Cardiac muscle cell (in vitro differentiated cells and primary cell): ENCODE measurements around the gene ATP23. TPM values are rescaled to one million over a fixed set of nuclear protein-coding genes. Genes with fewer than 3 reads are reported as not detected.

Experiments
- DNase-seq, 2 donors: peaks; one replicate each; pipeline versions ENCODE4 v3.0.0 to v3.0.0-alpha.2; 2010 to 2017; ENCODE audit warnings: low read depth in 1 of 2, low spot score in 1 of 2
- H3K27ac ChIP-seq: fragments of 200-600 bp; sonication (generic); 2 replicates; pipeline ENCODE4 v1.5.1; 2016
- H3K27me3 ChIP-seq: fragments of 200-600 bp; sonication (generic); 2 replicates; pipeline ENCODE4 v1.6.0; 2016; ENCODE audit warnings: control low read depth
- H3K36me3 ChIP-seq: fragments of 200-600 bp; sonication (generic); 2 replicates; pipeline ENCODE4 v1.5.1; 2016; ENCODE audit warnings: control low read depth
- H3K4me1 ChIP-seq: fragments of 200-600 bp; sonication (generic); 2 replicates; pipeline ENCODE4 v1.8.1; 2017; ENCODE audit warnings: low read depth, mild to moderate bottlenecking, mixed run types
- H3K4me3 ChIP-seq: fragments of 200-600 bp; sonication (generic); 2 replicates; pipeline ENCODE4 v1.5.1; 2016; ENCODE audit warnings: mild to moderate bottlenecking
- H3K9me3 ChIP-seq: fragments of 200-600 bp; sonication (generic); 2 replicates; pipeline ENCODE4 v1.5.1; 2017; ENCODE audit warnings: low read depth, mild to moderate bottlenecking, control low read depth
- polyA plus RNA-seq: library from polyadenylated mRNA; unstranded; fragments of >200 nt; fragmentation: Nextera tagmentation; extraction: Ambion mirVana; gene quantifications from 2 replicates; pipeline ENCODE4 v1.2.1, GENCODE V29; 2016
- total RNA-seq: library from RNA; depleted of rRNA; stranded (reverse); fragments of >200 nt; gene quantifications from 2 replicates; pipeline ENCODE4 v1.2.3, GENCODE V29; 2016
- TF ChIP-seq, protein P1 (sequence below): IDR thresholded peaks from 2 replicates; pipeline ENCODE4 v1.5.1; 2012; ENCODE audit warnings: low read depth, mild to moderate bottlenecking, low read length

Gene ATP23
- total and polyA plus RNA-seq, 2 experiments from 2014 or later = 9.2 to 11.4 TPM

DNA sequence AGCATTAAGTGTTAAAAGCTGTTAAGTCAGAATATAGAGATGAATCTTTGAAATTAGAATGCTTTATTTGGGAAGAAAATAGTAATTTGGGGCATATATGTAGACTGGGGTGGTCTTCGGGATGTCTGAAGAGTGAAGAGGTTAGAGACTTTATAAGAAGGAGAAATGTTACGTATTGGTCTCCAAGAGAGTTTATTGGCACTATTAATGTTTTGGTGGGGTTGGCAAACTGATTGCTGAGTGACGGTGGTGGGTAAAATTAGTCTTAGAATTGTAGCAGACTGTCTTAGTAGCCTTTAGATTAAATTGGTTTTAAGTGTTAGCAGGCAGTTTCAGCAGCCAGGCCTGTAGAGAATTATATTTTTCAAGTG is 4.9 kb upstream of the ATP23 start:
- no peaks in the 10 kb centered on the region for H3K36me3 ChIP-seq
- H3K4me1 ChIP-seq = peaks cover 4% of the 10 kb centered on the region
- H3K27me3 ChIP-seq = peaks cover 13% of the 10 kb centered on the region
- DNase-seq = no peak
- no peaks in the 10 kb centered on the region for H3K9me3 ChIP-seq
- peak overlapping the region; percentile 46 for H3K27ac ChIP-seq
- TF ChIP-seq, protein P1, sequence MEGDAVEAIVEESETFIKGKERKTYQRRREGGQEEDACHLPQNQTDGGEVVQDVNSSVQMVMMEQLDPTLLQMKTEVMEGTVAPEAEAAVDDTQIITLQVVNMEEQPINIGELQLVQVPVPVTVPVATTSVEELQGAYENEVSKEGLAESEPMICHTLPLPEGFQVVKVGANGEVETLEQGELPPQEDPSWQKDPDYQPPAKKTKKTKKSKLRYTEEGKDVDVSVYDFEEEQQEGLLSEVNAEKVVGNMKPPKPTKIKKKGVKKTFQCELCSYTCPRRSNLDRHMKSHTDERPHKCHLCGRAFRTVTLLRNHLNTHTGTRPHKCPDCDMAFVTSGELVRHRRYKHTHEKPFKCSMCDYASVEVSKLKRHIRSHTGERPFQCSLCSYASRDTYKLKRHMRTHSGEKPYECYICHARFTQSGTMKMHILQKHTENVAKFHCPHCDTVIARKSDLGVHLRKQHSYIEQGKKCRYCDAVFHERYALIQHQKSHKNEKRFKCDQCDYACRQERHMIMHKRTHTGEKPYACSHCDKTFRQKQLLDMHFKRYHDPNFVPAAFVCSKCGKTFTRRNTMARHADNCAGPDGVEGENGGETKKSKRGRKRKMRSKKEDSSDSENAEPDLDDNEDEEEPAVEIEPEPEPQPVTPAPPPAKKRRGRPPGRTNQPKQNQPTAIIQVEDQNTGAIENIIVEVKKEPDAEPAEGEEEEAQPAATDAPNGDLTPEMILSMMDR = no peak
- H3K4me3 ChIP-seq = peak overlapping the region; percentile 62

DNA sequence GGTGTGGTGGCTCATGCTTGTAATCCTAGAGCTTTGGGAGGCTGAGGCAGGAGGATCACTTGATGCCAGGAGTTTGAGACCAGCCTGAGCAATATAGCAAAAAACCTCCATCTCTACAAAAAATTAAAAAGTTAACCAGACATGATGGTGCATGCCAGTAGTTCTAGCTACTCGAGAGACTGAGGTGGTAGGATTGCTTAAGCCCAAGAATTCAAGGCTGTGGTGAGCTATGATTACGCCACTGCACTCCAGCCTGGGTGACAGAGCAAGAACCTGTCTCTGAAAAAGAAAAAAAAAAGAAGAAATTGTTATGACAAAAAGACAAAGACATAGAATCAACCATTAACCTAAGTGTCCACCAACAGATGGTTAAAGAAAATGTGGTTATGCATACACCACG is 2.1 kb upstream of the ATP23 start:
- Histone ChIP-seq H3K4me1 (peaks cover 4% of the 10 kb centered on the region), H3K27me3 (peaks cover 13% of the 10 kb centered on the region), H3K4me3 (no peak overlapping the region), H3K9me3 (no peaks in the 10 kb centered on the region), H3K27ac (no peak overlapping the region), H3K36me3 (no peaks in the 10 kb centered on the region)
- DNase-seq = peak in 1 of 2 donors; percentile 21
- TF ChIP-seq, protein P1 = no peak

DNA sequence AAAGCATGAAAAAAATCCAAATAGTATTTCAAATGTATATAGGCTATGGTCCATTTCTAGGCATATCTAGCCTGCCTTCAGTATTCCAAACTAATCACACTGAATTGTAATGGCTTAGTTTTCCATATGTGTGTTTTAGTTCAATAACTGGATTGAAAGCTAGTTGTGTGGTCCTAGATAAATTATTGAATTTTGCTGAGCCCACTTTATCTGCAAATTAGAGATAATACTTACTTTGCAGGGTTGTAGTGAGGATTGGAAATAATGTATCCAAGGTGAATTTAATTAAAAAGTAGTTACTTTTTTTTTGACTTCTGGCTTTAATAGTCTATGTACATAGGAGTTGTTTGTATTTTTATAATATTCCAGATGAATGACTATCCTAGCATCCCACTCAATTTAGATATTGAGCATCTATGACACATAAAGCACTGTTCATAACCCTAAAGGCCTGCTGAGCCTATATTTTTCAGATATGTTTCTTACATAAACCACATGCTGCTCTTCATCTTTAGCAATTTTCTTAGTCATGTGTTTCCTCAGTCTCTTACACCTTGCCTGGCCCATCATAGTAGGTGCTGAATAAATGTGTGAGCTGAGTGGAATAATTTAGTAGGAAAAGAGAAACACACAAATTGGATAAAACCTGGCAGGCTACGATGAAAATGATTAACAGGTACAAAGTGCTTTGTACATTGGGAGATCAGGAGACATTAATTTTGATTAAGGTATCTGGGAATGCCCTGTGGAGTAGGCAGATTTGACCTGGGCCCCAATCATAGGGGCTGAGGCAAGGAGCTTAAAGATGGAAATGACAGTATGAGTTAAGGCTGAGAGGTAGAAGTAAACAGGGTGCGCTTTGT is 1.1 kb upstream of the ATP23 start:
- Histone ChIP-seq H3K4me3 (no peak overlapping the region), H3K36me3 (no peaks in the 10 kb centered on the region), H3K4me1 (peaks cover 4% of the 10 kb centered on the region), H3K9me3 (no peaks in the 10 kb centered on the region), H3K27ac (peak overlapping the region; percentile 11), H3K27me3 (peaks cover 13% of the 10 kb centered on the region)
- TF ChIP-seq, protein P1 = no peak
- DNase-seq = no peak

DNA sequence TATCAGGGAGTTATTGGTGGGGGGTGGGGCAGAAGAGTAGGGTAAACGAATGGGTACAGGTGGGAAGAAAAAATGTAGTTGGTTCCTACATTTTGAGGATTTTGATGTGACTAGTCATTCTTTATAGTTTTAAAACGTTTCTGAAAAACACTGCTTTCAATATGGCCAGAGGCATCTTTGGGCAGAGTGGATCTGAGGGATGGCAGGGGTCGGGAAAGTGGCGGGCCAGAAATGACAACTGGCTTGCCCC is 527 bp upstream of the ATP23 start:
- Histone ChIP-seq H3K27ac (peak overlapping the region; percentile 11), H3K4me3 (peak overlapping the region; percentile 59), H3K9me3 (no peaks in the 10 kb centered on the region), H3K36me3 (no peaks in the 10 kb centered on the region), H3K4me1 (peaks cover 4% of the 10 kb centered on the region), H3K27me3 (peaks cover 13% of the 10 kb centered on the region)
- TF ChIP-seq, protein P1 = no peak
- DNase-seq = no peak

DNA sequence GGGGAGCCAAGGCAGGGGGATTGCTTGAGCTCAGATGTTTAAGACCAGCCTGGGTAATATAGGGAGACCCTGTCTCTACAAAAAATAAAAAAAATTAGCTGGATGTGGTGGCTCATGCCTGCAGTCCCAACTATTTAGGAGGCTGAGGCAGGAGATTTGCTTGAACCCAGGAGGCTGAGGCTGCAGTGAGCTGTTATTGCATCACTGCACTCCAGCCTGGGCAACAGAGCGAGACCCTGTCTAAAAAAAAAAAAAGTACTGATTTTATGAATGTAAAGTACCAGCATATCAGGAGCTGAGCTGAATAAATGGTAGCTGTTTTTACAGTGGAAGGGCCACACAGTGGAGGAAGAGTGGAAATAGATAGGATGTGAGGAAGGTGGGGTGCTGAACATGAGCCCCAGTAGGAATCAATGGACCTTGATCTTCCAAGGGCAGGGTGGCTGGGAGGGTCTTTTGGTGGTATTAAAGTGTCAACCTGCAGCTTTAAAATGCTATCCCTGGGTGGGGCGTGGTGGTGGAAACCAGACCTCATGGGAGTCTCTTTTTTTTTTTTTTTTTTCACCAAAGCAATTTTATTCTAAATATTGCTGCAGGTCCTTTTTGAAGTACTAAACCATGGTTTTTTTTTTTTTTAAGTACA is 2.2 kb downstream of the ATP23 start:
- Histone ChIP-seq H3K4me3 (no peak overlapping the region), H3K4me1 (no peaks in the 10 kb centered on the region), H3K9me3 (no peaks in the 10 kb centered on the region), H3K36me3 (no peaks in the 10 kb centered on the region), H3K27me3 (peaks cover 4% of the 10 kb centered on the region), H3K27ac (no peak overlapping the region)
- DNase-seq = no peak
- TF ChIP-seq, protein P1 = no peak
